GM12801 (cell line): ENCODE measurements around the gene MAST4.

ENCODE experiments used
- CTCF ChIP-seq: IDR thresholded peaks from one replicate; pipeline ENCODE4 v1.5.1; 2011; ENCODE audit warnings: control low read depth; ENCODE audit not compliant: insufficient read length; ENCODE audit errors: extremely low read depth

MAST4 gene

GRCh38 chr5:67065237-67065636 is 469.0 kb downstream of the MAST4 start:
- TF ChIP-seq CTCF, result no peak

DNA sequence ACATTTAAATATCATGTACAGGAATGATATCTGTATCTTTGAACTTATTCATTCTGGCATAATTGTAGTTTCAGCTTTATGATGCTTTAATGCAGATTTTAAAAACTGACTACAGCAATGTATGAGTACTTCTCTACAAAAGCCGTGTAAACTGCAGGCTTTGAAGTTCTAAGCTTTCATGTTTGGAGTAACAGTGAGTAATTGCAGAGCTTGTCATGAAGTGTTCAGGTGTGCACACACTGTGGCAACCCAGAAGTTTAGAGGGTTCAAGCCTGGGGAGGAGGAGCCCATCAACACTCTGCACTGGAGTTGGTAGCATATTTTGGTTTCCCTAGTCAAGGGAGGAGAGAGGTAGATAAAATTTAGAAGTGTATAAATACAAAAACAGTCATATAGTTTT is 469.5 kb downstream of the MAST4 start:
- TF ChIP-seq CTCF, result no peak

- no peak for TF ChIP-seq CTCF
These were observed 470.6 kb downstream of the MAST4 start for GRCh38 chr5:67066815-67067214.

GRCh38 chr5:67073045-67073680 is 477.0 kb downstream of the MAST4 start:
- TF ChIP-seq CTCF, result no peak

DNA sequence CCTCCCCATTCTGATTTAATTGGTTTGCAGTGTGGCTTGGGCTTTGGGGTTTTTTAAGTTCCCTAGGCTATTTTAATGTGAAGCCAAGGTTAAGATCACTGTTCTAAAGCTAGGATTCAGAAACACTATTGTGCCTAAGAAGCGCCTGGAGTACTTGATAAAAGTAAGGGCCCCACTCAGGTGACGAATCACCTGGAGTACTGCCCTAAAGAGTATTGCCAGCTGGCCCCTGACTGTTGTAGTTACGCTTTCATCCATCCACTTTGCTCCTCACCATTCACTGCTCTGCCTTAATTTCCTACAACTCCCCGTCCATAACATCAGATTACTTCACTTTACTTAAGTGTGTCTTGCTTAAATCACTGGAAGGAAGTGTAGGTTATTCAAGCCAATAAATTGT is 481.1 kb downstream of the MAST4 start:
- no peak for TF ChIP-seq CTCF

- no peak for TF ChIP-seq CTCF
These were observed 485.1 kb downstream of the MAST4 start for GRCh38 chr5:67081261-67081660.

- no peak for TF ChIP-seq CTCF
These were observed 486.7 kb downstream of the MAST4 start for GRCh38 chr5:67082941-67083340.
